Osteocyte (in vitro differentiated cells): Measurements from ENCODE around the gene CNTN5. TPM values are rescaled to one million over a fixed set of nuclear protein-coding genes. Genes with fewer than 3 reads are reported as not detected.

ENCODE experiments used
- DNase-seq: peaks from one replicate; pipeline ENCODE4 v3.0.0; 2021; ENCODE audit warnings: mixed read lengths; ENCODE audit not compliant: unreplicated experiment; ENCODE audit errors: extremely low spot score
- H3K27ac Mint-ChIP-seq: one replicate; pipeline ENCODE4 v1.8.0; 2021; ENCODE audit warnings: mild to moderate bottlenecking, mixed read lengths; ENCODE audit not compliant: unreplicated experiment
- H3K27me3 Mint-ChIP-seq: one replicate; pipeline ENCODE4 v1.8.0; 2021; ENCODE audit warnings: mixed read lengths; ENCODE audit not compliant: unreplicated experiment
- H3K36me3 Mint-ChIP-seq: one replicate; pipeline ENCODE4 v1.8.0; 2021; ENCODE audit warnings: mixed read lengths; ENCODE audit not compliant: unreplicated experiment
- H3K4me1 Mint-ChIP-seq: one replicate; pipeline ENCODE4 v1.8.0; 2021; ENCODE audit warnings: mixed read lengths; ENCODE audit not compliant: unreplicated experiment
- H3K4me3 Mint-ChIP-seq: one replicate; pipeline ENCODE4 v1.8.0; 2021; ENCODE audit warnings: mild to moderate bottlenecking, moderate library complexity, mixed read lengths; ENCODE audit not compliant: unreplicated experiment
- H3K9me3 Mint-ChIP-seq: one replicate; pipeline ENCODE4 v1.8.0; 2021; ENCODE audit warnings: mixed read lengths; ENCODE audit not compliant: unreplicated experiment
- total RNA-seq: library from RNA; stranded (reverse); gene quantifications from 2 replicates; pipeline ENCODE4 v1.2.1, GENCODE V29; 2021
- TF ChIP-seq, protein P1 (sequence below): fragments of 200-600 bp; sonication (generic); IDR thresholded peaks from 2 replicates; pipeline ENCODE4 v1.5.0; 2021; ENCODE audit warnings: antibody characterized with exemption, mild to moderate bottlenecking, moderate library complexity

The CNTN5 gene
- total RNA-seq, 1 donor from 2014 or later: 0.30 TPM

- no peak overlapping the region for H3K27ac Mint-ChIP-seq
- H3K27me3 Mint-ChIP-seq: peaks cover 6% of the 10 kb centered on the region
- no peak overlapping the region for H3K4me3 Mint-ChIP-seq
- no peak for DNase-seq
- H3K36me3 Mint-ChIP-seq: no peaks in the 10 kb centered on the region
- H3K4me1 Mint-ChIP-seq: no peaks in the 10 kb centered on the region
- TF ChIP-seq, protein P1, sequence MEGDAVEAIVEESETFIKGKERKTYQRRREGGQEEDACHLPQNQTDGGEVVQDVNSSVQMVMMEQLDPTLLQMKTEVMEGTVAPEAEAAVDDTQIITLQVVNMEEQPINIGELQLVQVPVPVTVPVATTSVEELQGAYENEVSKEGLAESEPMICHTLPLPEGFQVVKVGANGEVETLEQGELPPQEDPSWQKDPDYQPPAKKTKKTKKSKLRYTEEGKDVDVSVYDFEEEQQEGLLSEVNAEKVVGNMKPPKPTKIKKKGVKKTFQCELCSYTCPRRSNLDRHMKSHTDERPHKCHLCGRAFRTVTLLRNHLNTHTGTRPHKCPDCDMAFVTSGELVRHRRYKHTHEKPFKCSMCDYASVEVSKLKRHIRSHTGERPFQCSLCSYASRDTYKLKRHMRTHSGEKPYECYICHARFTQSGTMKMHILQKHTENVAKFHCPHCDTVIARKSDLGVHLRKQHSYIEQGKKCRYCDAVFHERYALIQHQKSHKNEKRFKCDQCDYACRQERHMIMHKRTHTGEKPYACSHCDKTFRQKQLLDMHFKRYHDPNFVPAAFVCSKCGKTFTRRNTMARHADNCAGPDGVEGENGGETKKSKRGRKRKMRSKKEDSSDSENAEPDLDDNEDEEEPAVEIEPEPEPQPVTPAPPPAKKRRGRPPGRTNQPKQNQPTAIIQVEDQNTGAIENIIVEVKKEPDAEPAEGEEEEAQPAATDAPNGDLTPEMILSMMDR: no peak
- H3K9me3 Mint-ChIP-seq: no peaks in the 10 kb centered on the region
These were observed 1298.9 kb downstream of the CNTN5 start for GRCh38 chr11:100319691-100320090.

DNA sequence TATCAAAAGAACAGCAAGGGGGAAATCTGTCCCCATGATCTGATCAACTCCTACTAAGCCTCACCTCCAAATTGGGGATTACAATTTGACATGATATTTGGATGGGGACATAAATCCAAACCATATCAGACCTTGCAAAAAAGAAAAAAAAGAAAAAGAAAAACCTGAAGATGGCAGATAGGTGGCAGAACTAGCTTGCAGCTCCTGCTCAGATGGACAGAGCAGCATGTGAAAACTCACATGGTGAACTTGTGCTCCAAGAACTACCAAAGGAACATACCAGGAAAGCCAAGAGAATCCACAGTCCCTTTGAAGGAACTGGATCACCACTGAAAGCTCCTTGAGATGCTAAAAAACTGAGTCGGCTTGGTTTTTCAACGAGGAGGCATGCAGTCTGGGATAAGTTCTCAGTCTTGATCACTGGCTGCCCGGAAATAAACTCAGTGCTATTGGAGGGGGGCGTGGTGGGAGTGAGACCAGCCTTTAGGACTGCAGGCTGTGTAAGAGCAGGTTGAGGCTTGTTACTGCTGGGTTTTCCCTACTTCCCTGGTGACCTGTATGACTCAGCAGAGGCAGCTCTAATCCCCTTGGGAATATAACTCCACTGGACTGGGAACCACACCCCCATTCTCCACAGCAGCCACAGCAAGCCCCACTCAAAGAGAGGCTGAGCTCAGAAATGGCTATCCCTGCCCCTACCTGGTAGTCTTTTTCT lies 1308.0 kb downstream of the CNTN5 start:
- TF ChIP-seq, protein P1: no peak
- no peaks in the 10 kb centered on the region for H3K9me3 Mint-ChIP-seq
- no peak for DNase-seq

GRCh38 chr11:100329352-100329751 lies 1308.6 kb downstream of the CNTN5 start:
- DNase-seq: no peak
- TF ChIP-seq, protein P1: no peak
- Mint-ChIP-seq H3K4me1 (no peaks in the 10 kb centered on the region), H3K36me3 (no peaks in the 10 kb centered on the region), H3K27me3 (no peaks in the 10 kb centered on the region), H3K4me3 (no peak overlapping the region), H3K27ac (no peak overlapping the region), H3K9me3 (peaks cover 5% of the 10 kb centered on the region)

More for the DNA sequence above, 1308.0 kb downstream of the CNTN5 start:
- no peaks in the 10 kb centered on the region for H3K4me1 Mint-ChIP-seq
- no peaks in the 10 kb centered on the region for H3K27me3 Mint-ChIP-seq
- no peak overlapping the region for H3K4me3 Mint-ChIP-seq
- H3K36me3 Mint-ChIP-seq: no peaks in the 10 kb centered on the region
- no peak overlapping the region for H3K27ac Mint-ChIP-seq

DNA sequence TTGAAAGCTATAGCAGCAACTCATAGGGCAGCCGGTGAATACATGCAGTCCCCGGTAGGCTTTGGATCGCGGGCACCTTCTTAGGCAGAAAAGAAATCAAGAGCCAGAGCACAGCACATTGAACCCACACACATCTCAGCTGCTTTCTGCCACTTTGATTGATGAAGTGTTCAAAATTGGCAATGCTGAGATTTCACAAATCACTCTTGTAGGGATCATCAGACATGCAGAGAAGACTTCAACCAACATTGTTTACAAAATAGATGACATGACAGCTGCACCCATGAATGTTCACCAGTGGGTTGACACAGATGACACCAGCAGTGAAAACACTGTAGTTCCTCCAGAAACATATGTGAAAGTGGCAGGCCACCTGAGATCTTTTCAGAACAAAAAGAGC lies 1316.1 kb downstream of the CNTN5 start:
- H3K9me3 Mint-ChIP-seq: peaks cover 6% of the 10 kb centered on the region
- H3K4me3 Mint-ChIP-seq: no peak overlapping the region
- no peak overlapping the region for H3K27ac Mint-ChIP-seq
- H3K4me1 Mint-ChIP-seq: no peaks in the 10 kb centered on the region
- H3K36me3 Mint-ChIP-seq: no peaks in the 10 kb centered on the region
- TF ChIP-seq, protein P1: no peak
- no peak for DNase-seq
- peaks cover 4% of the 10 kb centered on the region for H3K27me3 Mint-ChIP-seq

DNA sequence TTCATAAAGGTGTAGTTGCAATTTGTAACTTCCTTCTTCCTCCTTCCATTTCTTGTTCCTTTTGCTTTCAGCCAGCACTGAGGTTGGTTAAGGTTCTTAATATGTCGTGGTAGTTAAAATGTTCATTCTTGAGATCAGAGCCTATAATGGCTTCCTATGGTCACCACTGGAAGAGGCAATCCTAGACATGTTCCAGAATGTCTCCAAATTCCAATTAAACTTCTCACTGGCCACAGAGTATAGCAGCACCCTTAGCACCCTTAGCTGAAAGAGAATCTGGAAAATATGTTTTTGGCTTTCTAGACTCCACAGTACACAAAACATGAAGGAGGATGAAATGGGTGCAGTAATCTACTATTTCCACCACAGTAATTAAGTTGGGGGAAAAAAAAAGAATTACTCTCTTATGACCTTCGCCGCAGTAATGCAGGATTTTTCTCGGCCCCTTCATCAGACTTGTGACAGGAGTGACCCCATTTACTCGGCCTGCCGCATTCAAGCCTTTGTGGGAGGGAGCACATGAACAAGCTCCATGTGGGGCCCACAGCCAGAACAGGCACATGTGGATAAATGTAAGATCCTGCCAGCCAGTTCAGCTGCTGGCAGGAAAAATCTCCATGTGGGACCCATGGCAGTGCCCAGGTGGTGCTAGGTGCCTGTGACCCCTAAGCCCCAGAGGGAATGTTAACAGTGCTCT lies 1317.5 kb downstream of the CNTN5 start:
- no peak overlapping the region for H3K4me3 Mint-ChIP-seq
- H3K27me3 Mint-ChIP-seq: peaks cover 6% of the 10 kb centered on the region
- no peak overlapping the region for H3K27ac Mint-ChIP-seq
- no peaks in the 10 kb centered on the region for H3K4me1 Mint-ChIP-seq
- TF ChIP-seq, protein P1: no peak
- no peak for DNase-seq
- H3K36me3 Mint-ChIP-seq: no peaks in the 10 kb centered on the region
- H3K9me3 Mint-ChIP-seq: peaks cover 6% of the 10 kb centered on the region
